GM18861 (cell line): ENCODE results near the gene CABCOCO1.

Experiments
- ATAC-seq: cut with Tn5 transposase; IDR thresholded peaks from one replicate; pipeline ENCODE4 v1.9.1; 2021; ENCODE audit not compliant: unreplicated experiment

The CABCOCO1 gene

GRCh38 chr10:61812920-61813319 lies 150.2 kb downstream of the CABCOCO1 start:
- ATAC-seq = no peak

GRCh38 chr10:61814160-61814559 lies 151.4 kb downstream of the CABCOCO1 start:
- no peak for ATAC-seq

- no peak for ATAC-seq
Observed at GRCh38 chr10:61815496-61815895, 152.8 kb downstream of the CABCOCO1 start.
